ENCODE measurements around the gene DBX1.

The DBX1 gene

GRCh38 chr11:20120134-20120925 is 39.9 kb downstream of the DBX1 start:
- DNase-seq (no peak), ATAC-seq (no peak)

GRCh38 chr11:20119315-20119714 is 41.0 kb downstream of the DBX1 start:
- ATAC-seq (no peak), DNase-seq (no peak)

DNA sequence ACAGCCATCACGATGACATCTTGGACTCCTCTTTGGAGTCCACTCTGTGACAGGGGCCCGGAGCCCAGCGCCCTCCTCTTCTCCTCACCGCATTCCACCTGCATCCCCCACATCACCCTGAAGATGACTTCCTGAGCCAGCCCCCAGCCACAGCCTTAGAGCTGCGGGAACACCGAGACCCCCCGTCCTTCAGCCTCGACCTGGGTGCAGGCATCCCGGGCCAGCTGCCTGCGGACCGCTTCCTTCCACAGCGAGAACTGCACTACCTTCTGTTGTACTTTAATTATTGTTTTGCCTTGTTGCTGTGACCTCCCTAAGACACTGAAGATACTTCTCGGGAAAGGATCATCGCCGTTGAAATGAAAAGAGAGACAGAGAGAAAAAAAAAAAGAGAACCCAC is 42.1 kb downstream of the DBX1 start:
- DNase-seq, result no peak
- ATAC-seq, result no peak

DNA sequence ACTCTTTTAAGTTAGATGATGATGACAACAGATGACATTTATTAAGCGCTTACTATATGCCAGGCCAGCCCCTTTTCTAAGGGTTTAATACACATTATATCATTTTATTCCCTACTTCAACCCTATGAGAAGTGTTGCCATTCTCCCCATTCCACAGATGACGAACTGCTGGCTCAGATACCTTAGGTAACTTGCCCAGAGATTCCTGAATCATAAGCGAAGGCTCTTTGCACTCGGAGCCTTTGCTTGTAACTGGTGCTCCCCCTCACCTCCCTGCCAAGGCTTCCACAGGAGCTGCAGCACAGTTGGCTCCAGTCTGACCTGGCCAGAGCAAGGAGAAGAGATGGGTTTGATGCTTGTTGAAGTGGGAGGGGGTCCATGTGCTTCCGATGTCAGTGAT is 43.0 kb downstream of the DBX1 start:
- no peak for ATAC-seq
- no peak for DNase-seq

GRCh38 chr11:20116825-20117224 is 43.5 kb downstream of the DBX1 start:
- ATAC-seq, result no peak
- DNase-seq, result no peak

DNA sequence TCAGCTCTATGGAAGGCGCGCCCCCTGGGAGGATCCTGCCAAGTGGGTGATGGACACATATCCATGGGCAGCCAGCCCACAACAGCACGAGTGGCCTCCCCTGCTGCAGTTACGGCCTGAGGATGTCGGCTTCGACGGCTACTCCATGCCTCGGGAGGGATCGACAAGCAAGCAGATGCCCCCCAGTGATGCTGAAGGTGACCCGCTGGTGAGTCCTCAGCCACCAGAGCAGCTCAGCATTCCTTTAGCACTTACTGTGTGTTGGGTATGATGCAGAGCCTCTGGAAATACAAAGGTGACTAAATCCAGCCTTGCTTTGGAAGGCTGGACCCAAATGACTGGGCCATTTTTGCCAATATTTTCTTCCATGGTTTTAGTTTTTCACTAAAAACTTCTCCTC is 45.7 kb downstream of the DBX1 start:
- ATAC-seq (no peak), DNase-seq (no peak)

GRCh38 chr11:20113149-20113438 is 47.2 kb downstream of the DBX1 start:
- ATAC-seq (no peak), DNase-seq (no peak)

DNA sequence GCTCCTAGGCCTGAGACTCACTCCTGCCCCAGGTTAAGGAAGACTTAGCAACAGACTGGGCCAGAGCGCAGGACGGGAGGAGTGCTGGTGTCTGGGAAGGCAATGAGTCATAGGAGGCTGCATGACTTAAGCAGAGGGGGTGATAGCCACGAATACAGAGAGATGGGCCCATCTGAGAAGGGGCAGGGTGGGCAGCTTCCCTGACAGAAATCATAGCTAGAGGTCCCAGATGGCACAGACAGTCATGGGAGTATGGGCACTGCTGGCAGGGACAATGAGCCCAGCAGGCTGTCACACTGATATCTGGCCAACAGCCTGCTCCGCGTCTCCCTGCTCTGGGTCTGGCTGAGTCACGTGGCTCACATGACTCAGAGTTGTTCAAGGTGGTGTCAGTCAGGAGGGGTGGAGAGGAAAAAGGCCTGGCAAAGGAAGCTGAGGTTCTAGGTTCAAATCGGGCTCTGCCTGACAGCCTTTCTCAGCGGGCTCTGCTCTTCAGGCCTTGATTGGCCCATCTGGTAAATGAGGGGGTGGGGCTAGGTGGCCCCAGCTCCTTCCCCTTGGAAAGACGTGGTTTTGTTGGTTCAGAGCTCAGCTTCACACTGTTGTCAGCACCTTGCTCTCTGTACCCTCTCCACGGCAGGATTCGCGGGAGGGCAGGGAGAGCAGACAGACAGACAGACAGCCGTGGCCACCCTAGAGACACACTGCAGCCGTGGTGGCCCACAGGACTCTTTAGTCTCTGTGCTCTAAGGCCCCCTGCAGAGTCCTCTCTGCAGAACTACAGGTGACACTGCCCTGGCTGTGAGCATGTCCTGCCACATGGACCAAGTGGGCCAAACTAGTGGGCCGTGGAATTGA is 47.8 kb downstream of the DBX1 start:
- DNase-seq (peak; percentile 18), ATAC-seq (peak; percentile 71)

GRCh38 chr11:20111871-20112270 is 48.4 kb downstream of the DBX1 start:
- ATAC-seq (no peak), DNase-seq (no peak)

DNA sequence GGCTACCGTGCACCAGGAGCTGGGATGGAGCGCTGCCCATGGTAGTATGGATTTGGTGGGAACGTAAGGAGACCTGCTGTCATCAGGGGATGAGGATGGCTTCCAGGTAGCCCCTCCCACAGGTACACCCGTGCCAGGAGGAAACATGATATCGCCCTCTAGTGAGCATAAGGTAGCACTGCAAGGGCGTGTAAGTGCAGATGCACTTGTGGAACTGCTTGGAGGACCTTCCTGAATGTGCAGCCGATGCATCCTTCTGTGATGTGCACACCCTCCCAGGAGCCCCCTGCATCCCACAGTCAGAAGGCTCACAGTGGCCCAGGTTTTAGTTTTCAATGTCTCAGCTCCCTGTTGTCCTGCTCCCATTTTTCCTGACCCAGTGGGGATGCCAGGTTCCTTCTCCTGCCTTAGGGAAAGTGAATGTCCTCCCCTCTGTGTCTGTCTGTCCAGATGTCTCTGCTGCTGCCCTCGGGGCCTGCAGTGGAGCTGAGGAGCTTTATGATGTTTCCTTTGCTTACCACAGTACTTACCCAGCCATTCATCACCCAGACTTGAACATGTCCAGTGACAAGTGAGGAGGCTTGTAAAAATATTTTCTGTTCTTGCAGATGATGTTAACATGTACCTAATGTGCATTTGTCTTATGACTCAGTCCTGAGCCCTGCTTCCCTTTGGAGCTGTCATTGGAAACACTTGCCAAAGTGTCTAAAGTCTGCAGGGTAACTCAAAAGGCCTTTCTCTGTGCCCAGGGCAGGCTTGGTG is 49.2 kb downstream of the DBX1 start:
- ATAC-seq (peak; percentile 57), DNase-seq (peak; percentile 55)

- ATAC-seq, result no peak
- DNase-seq, result no peak
Observed at GRCh38 chr11:20109731-20110445, 50.4 kb downstream of the DBX1 start.
